Right forelimb (tissue), 1 donor: ENCODE results near the gene MARK2.
"Not testable (repeated sequence)": the region's sequence is repeated elsewhere in the genome, so short reads cannot be mapped to it uniquely, and the experiment has no call there.

ENCODE experiments used
- DNase-seq: peaks from one replicate; pipeline ENCODE4 v3.0.0-alpha.2; 2018

Gene MARK2

GRCh38 chr11:63858628-63859550 is 20.0 kb downstream of the MARK2 start:
- no peak for DNase-seq

- DNase-seq = no peak
These were observed 24.0 kb downstream of the MARK2 start for GRCh38 chr11:63862923-63863322.

GRCh38 chr11:63863620-63864019 is 24.7 kb downstream of the MARK2 start:
- not testable (repeated sequence) for DNase-seq

DNA sequence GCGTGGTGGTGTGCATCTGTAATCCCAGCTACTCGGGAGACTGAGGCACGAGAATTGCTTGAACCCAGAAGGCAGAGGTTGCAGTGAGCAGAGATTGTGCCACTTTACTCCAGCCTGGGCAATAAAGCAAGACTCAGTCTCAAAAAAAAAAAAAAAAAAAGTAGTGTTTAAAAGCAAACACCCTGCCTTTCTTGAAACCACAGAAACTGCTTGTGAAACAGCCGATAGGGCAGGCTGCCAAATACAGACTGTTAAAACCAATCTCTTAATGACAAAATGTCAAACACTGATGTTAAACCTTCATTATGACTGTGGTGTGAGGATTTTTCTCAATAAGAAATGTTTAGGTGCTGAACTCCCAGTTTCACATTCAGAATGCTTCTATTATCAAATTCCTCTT is 27.3 kb downstream of the MARK2 start:
- no peak for DNase-seq

DNA sequence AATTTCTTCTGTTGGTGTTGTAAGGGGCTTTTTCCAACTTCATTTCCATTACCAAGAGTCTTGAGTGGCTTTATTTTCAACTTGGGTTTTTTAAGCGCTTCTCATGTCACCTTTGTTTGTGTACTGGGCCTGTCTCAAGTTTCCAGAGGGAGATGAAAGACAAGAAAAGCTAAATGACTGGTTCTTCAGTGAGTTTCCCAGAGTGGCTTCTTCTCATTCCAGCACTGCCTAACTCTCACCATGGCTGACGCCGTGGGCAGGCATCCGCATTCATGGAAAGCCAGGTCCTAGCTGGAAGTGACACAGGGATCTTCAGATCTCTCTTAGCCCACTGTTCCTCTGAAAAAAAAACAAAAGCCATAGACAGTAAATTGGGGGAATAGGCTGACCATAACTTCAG is 28.6 kb downstream of the MARK2 start:
- no peak for DNase-seq

GRCh38 chr11:63868399-63869064 is 29.6 kb downstream of the MARK2 start:
- peak; percentile 13 for DNase-seq

GRCh38 chr11:63869171-63869591 is 30.3 kb downstream of the MARK2 start:
- peak; percentile 32 for DNase-seq

GRCh38 chr11:63869683-63870082 is 30.8 kb downstream of the MARK2 start:
- DNase-seq = peak; percentile 26

GRCh38 chr11:63870351-63871140 is 31.6 kb downstream of the MARK2 start:
- peak; percentile 37 for DNase-seq

GRCh38 chr11:63871962-63872799 is 33.3 kb downstream of the MARK2 start:
- DNase-seq = peak; percentile 65

DNA sequence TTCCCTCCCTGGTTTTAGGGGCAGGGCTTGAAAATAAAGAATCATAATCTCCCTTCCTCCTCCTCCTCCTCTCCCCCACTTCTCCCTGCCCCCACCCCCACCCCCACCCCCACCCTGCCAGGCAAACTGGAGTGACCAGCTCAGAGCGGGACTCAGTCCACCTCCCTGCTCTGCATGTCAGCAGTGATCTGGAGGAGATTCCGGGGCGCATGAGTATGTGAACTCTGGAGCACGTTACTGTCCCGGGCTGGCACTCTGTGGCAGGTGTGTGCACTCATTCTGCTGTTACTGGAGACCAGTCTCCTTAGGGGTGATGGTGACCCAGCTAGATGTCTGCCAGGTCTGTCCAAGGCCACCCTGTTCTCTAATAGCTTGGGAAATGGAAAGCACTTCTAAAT is 33.9 kb downstream of the MARK2 start:
- no peak for DNase-seq

DNA sequence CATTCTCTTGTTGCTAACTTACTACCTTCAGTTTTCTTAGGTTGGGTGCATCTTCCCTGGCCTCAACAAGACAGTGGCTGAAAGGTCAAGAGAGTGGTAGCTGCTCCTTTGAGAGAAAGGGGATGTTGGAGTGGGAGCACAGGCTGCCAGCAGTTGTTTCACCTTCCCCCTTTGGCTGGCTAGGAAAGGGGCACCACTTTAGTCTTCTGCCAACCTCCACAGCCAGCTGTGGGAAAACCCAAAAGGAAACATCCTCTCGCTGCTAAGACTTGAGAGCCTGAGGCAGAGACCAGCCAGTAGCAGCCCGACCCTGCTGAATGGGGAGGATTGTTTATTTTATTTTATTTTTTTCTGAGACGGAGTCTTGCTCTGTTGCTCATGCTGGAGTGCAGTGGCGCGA is 34.4 kb downstream of the MARK2 start:
- no peak for DNase-seq

- DNase-seq = no peak
These were observed 35.6 kb downstream of the MARK2 start for GRCh38 chr11:63874511-63874910.

DNA sequence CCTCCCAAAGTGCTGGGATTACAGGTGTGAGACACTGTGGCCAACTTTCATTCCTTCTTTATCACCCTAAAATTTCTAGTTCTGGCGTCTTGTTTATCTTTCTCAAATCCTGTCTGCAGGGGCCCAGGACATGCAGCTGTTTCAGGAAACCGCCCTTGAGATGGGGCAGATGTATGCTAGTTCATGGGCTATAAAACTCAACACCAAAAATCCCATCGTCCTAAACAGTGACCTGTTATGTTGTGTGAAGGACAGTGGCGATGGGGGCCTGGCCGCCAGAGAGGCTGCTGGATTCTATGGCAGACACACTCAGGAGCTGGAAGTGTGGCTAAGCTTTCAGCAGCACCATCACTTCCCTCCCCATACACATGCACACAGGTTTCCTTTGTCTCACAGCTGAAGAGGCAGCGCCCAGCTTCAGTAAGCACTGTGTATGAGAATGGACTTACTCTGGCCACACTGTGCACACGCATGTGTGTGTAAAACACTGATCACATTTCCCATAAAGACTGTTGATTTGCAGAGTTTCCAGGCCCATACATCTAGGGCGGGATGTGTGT is 36.7 kb downstream of the MARK2 start:
- peak; percentile 29 for DNase-seq

- DNase-seq = no peak
These were observed 37.7 kb downstream of the MARK2 start for GRCh38 chr11:63876616-63877015.

GRCh38 chr11:63877658-63878241 is 38.8 kb downstream of the MARK2 start:
- DNase-seq = no peak

GRCh38 chr11:63879598-63880402 is 40.9 kb downstream of the MARK2 start:
- DNase-seq = no peak

DNA sequence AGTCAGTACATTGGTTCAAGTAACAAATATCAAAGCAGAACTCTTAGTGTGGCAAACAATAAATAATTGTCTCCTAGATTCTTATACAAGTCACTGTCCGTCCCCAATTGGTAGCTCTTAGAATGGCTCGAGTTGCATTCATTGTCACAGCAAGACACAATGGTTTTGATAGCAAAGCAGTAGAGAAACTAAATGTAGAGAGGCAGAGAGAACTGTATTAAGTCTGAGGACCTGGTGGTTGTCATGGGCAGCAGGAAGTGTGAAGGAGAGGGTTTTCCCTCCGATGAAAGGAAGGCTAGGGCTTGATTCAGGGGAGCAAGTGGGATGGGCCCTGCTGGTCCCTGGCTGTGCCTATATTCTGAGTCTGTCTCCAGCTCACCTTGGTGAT is 41.5 kb downstream of the MARK2 start:
- DNase-seq = no peak

DNA sequence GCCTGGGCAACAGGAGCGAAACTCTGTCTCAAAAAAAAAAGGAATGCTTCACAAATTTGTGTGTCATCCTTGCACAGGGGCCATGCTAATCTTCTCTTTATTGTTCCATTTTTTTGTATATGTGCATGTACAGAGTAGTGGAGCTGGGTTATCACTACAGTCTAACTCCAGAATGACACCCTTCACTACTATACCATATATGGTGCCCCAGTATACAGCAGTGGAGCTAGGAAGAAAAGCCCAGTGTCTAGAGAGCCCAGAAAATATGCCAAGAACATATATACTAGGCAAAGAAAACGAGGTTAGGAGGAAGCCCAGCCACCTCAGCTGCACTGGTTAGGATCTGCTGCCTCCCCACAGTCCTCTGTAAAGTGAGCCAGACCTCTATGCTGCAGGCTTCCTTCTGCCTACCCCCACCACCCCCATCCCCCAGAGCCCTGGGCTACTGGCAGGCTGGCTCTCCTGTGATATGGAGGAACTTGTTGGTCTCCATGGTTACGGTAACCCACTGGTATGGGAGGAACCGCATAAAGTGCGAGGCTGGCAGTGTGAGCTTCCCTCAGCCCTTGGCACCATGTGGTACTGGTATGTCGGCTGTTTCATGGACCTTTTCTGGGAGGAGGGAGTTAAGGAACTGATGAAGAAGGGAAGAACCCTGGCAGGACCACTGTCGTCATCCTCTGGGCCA is 43.8 kb downstream of the MARK2 start:
- DNase-seq = no peak

DNA sequence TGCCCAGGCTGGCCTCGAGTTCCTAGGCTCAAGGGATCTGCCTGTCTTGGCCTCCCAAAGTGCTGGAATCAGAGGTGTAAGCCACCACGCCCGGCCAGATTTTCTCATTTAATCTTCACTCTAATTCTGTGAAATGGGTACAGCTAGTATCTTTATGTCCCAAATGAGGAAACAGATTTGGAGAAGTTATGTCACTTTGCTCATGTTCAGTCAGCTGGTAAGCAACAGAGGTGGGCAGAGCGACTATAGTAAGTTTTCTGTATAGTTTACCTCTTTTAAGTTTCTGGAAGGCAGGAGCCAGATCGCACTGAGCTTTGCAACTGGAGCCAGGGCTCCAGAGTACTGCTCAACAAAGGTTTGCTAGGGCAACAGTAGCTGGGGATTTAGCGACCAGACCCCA is 44.9 kb downstream of the MARK2 start:
- DNase-seq = no peak
